A549 (cell line): ENCODE measurements around the gene MPP3.

Experiments
- EP300 ChIP-seq, 2 experiments: fragments of >200 bp; sonication (Bioruptor Twin); formaldehyde crosslinking; IDR thresholded peaks; 2 replicates in 1 of 2; 3 replicates in 1 of 2; pipeline ENCODE4 v1.6.1; 2016 to 2017
- POLR2A ChIP-seq: IDR thresholded peaks from 2 replicates; pipeline ENCODE4 v1.6.1; 2012; ENCODE audit warnings: mild to moderate bottlenecking, low read length
- RAD21 ChIP-seq, 2 experiments: fragments of >200 bp in 1 of 2; sonication (Bioruptor Twin) in 1 of 2; formaldehyde crosslinking in 1 of 2; IDR thresholded peaks in 1 of 2; conservative IDR thresholded peaks in 1 of 2; 2 replicates in 1 of 2; 3 replicates in 1 of 2; pipeline ENCODE4 v1.6.1; 2012 to 2018; ENCODE audit warnings: inconsistent platforms in 1 of 2
- SMC3 ChIP-seq: fragments of >200 bp; sonication (Bioruptor Twin); formaldehyde crosslinking; IDR thresholded peaks from 3 replicates; pipeline ENCODE4 v1.6.1; 2018; ENCODE audit warnings: inconsistent platforms
- ZFP36 ChIP-seq: fragments of 450-650 bp; IDR thresholded peaks from 2 replicates; pipeline ENCODE4 v1.6.1; 2014; ENCODE audit warnings: borderline replicate concordance; ENCODE audit not compliant: partially characterized antibody
- TF ChIP-seq, protein P1 (sequence below): fragments of >200 bp; sonication (Bioruptor Twin); formaldehyde crosslinking; IDR thresholded peaks from 3 replicates; pipeline ENCODE4 v1.5.1; 2016
- TF ChIP-seq, protein P2 (sequence below): fragments of 250-450 bp; sonication (Bioruptor Pico); IDR thresholded peaks from 2 replicates; pipeline ENCODE4 v1.5.0; 2021; ENCODE audit warnings: mild to moderate bottlenecking, moderate library complexity, borderline replicate concordance
- TF ChIP-seq, protein P3 (sequence below): IDR thresholded peaks from 2 replicates; pipeline ENCODE4 v1.6.1; 2012
- TF ChIP-seq, protein P4 (sequence below): fragments of 200-600 bp; sonication (generic); IDR thresholded peaks from 2 replicates; pipeline ENCODE4 v1.6.1; 2016; ENCODE audit warnings: antibody characterized with exemption, mild to moderate bottlenecking, moderate library complexity
- TF ChIP-seq, protein P5 (sequence below): fragments of >200 bp; sonication (Bioruptor Twin); formaldehyde crosslinking; IDR thresholded peaks from 3 replicates; pipeline ENCODE4 v1.6.1; 2016

DNA sequence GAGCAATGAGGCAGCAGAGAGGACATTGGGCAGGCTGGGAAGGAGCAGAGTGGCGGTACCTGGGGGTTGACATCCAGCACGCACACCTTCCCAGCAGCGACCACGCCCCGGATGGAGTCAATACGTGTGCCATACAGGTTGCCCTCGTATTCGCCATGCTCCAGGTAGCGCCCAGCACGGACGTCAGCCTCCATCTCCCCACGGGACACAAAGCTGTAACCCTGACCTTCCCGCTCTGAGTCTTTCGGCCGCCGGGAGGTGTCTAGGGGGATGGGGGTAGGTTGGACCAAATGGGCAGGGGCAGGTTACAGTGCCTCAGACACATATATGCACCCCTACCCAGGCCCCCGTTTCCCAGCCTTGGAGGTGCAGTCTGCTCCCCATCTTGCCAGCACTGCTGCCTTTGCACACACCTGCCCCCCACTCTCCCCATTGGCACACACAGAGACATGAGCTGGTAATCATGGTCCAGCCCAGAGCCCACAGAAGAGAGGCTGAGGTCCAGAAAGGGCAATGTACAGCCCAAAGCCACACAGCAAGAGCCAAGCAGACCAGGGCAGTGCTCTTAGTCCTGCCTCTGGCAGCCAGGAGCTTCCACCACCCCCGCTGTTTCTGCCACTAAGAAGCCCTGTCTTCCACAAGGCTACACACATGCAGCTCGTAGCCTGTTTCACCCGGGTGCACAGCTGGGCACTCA lies 46.9 kb upstream of the MPP3 start:
- TF ChIP-seq, protein P1, sequence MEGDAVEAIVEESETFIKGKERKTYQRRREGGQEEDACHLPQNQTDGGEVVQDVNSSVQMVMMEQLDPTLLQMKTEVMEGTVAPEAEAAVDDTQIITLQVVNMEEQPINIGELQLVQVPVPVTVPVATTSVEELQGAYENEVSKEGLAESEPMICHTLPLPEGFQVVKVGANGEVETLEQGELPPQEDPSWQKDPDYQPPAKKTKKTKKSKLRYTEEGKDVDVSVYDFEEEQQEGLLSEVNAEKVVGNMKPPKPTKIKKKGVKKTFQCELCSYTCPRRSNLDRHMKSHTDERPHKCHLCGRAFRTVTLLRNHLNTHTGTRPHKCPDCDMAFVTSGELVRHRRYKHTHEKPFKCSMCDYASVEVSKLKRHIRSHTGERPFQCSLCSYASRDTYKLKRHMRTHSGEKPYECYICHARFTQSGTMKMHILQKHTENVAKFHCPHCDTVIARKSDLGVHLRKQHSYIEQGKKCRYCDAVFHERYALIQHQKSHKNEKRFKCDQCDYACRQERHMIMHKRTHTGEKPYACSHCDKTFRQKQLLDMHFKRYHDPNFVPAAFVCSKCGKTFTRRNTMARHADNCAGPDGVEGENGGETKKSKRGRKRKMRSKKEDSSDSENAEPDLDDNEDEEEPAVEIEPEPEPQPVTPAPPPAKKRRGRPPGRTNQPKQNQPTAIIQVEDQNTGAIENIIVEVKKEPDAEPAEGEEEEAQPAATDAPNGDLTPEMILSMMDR: no peak
- TF ChIP-seq, protein P2, sequence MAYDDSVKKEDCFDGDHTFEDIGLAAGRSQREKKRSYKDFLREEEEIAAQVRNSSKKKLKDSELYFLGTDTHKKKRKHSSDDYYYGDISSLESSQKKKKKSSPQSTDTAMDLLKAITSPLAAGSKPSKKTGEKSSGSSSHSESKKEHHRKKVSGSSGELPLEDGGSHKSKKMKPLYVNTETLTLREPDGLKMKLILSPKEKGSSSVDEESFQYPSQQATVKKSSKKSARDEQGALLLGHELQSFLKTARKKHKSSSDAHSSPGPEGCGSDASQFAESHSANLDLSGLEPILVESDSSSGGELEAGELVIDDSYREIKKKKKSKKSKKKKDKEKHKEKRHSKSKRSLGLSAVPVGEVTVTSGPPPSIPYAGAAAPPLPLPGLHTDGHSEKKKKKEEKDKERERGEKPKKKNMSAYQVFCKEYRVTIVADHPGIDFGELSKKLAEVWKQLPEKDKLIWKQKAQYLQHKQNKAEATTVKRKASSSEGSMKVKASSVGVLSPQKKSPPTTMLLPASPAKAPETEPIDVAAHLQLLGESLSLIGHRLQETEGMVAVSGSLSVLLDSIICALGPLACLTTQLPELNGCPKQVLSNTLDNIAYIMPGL (CRISPR knock-in tag): no peak
- TF ChIP-seq SMC3 (no peak), ZFP36 (peak; percentile 50), EP300 (IDR thresholded peaks at IDR 0.05) (no peak), POLR2A (no peak), RAD21 (conservative IDR thresholded peaks at IDR 0.05 in 1 of 2, IDR thresholded peaks at IDR 0.05 in 1 of 2) (no peak)
- TF ChIP-seq, protein P3, sequence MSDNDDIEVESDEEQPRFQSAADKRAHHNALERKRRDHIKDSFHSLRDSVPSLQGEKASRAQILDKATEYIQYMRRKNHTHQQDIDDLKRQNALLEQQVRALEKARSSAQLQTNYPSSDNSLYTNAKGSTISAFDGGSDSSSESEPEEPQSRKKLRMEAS: no peak
- TF ChIP-seq, protein P4, sequence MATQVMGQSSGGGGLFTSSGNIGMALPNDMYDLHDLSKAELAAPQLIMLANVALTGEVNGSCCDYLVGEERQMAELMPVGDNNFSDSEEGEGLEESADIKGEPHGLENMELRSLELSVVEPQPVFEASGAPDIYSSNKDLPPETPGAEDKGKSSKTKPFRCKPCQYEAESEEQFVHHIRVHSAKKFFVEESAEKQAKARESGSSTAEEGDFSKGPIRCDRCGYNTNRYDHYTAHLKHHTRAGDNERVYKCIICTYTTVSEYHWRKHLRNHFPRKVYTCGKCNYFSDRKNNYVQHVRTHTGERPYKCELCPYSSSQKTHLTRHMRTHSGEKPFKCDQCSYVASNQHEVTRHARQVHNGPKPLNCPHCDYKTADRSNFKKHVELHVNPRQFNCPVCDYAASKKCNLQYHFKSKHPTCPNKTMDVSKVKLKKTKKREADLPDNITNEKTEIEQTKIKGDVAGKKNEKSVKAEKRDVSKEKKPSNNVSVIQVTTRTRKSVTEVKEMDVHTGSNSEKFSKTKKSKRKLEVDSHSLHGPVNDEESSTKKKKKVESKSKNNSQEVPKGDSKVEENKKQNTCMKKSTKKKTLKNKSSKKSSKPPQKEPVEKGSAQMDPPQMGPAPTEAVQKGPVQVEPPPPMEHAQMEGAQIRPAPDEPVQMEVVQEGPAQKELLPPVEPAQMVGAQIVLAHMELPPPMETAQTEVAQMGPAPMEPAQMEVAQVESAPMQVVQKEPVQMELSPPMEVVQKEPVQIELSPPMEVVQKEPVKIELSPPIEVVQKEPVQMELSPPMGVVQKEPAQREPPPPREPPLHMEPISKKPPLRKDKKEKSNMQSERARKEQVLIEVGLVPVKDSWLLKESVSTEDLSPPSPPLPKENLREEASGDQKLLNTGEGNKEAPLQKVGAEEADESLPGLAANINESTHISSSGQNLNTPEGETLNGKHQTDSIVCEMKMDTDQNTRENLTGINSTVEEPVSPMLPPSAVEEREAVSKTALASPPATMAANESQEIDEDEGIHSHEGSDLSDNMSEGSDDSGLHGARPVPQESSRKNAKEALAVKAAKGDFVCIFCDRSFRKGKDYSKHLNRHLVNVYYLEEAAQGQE: no peak
- TF ChIP-seq, protein P5, sequence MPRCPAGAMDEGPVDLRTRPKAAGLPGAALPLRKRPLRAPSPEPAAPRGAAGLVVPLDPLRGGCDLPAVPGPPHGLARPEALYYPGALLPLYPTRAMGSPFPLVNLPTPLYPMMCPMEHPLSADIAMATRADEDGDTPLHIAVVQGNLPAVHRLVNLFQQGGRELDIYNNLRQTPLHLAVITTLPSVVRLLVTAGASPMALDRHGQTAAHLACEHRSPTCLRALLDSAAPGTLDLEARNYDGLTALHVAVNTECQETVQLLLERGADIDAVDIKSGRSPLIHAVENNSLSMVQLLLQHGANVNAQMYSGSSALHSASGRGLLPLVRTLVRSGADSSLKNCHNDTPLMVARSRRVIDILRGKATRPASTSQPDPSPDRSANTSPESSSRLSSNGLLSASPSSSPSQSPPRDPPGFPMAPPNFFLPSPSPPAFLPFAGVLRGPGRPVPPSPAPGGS: no peak
